Ovary (tissue), 3 donors: Measurements from ENCODE around the gene NCOA3.

Experiments used
- POLR2A ChIP-seq: fragments of 450-650 bp; IDR thresholded peaks from one replicate; pipeline ENCODE4 v1.6.1; 2017; ENCODE audit warnings: antibody characterized with exemption, mild to moderate bottlenecking, moderate library complexity
- TF ChIP-seq, protein P1 (sequence below), 3 donors: fragments of 450-650 bp in 2 of 3; fragments of 200-600 bp in 1 of 3; IDR thresholded peaks; one replicate each; pipeline versions ENCODE4 v1.5.1 to v1.8.0; 2016 to 2022; ENCODE audit warnings: antibody characterized with exemption in 3 of 3, mild to moderate bottlenecking in 1 of 3
- donor health status: DM: no; HTN: no; CAD: no.

DNA sequence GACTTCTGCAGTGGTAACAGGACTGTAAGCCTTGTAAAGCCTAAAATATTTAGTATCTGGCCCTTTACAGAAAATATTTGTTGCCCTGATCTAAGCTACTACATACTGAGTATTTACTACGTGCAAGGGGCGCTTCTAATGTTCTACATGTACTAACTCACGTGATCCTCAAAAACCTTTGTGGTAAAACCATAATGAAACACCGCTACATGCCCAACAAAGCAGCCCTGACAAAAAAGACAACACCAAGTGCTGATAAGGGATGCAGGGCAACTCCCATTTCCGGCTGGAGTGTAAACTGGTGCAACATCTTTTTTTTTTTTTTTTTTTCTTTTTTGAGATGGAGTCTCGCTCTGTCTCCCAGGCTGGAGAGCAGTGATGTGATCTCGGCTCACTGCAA is 198.6 kb downstream of the NCOA3 start:
- TF ChIP-seq, protein P1, sequence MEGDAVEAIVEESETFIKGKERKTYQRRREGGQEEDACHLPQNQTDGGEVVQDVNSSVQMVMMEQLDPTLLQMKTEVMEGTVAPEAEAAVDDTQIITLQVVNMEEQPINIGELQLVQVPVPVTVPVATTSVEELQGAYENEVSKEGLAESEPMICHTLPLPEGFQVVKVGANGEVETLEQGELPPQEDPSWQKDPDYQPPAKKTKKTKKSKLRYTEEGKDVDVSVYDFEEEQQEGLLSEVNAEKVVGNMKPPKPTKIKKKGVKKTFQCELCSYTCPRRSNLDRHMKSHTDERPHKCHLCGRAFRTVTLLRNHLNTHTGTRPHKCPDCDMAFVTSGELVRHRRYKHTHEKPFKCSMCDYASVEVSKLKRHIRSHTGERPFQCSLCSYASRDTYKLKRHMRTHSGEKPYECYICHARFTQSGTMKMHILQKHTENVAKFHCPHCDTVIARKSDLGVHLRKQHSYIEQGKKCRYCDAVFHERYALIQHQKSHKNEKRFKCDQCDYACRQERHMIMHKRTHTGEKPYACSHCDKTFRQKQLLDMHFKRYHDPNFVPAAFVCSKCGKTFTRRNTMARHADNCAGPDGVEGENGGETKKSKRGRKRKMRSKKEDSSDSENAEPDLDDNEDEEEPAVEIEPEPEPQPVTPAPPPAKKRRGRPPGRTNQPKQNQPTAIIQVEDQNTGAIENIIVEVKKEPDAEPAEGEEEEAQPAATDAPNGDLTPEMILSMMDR (IDR thresholded peaks at IDR 0.05): no peak
- TF ChIP-seq POLR2A: no peak
